ENCODE results near the gene CYP4F12.

- TF ChIP-seq POLR2AphosphoS5 (IDR thresholded peaks at IDR 0.05; ENCODE audit: insufficient read depth, low read depth, low read length), result no peak
- TF ChIP-seq, protein P1, sequence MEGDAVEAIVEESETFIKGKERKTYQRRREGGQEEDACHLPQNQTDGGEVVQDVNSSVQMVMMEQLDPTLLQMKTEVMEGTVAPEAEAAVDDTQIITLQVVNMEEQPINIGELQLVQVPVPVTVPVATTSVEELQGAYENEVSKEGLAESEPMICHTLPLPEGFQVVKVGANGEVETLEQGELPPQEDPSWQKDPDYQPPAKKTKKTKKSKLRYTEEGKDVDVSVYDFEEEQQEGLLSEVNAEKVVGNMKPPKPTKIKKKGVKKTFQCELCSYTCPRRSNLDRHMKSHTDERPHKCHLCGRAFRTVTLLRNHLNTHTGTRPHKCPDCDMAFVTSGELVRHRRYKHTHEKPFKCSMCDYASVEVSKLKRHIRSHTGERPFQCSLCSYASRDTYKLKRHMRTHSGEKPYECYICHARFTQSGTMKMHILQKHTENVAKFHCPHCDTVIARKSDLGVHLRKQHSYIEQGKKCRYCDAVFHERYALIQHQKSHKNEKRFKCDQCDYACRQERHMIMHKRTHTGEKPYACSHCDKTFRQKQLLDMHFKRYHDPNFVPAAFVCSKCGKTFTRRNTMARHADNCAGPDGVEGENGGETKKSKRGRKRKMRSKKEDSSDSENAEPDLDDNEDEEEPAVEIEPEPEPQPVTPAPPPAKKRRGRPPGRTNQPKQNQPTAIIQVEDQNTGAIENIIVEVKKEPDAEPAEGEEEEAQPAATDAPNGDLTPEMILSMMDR (IDR thresholded peaks at IDR 0.05; ENCODE audit: extremely low read depth in 1 of 2, insufficient read depth in 1 of 2, low read depth in 1 of 2, low read length in 2 of 2), result no peak
- TF ChIP-seq POLR2A (IDR thresholded peaks at IDR 0.05; ENCODE audit: low read depth, low read length), result no peak
- no peak for TF ChIP-seq EZH2 (IDR thresholded peaks at IDR 0.05; ENCODE audit: borderline replicate concordance, low read depth, low read length, severe bottlenecking)
These were observed 31.8 kb upstream of the CYP4F12 start for GRCh38 chr19:15640904-15641597.
